GM15510 (cell line): ENCODE measurements around the gene KANK4.

ENCODE experiments used
- POLR2A ChIP-seq: IDR thresholded peaks from 3 replicates; pipeline ENCODE4 v1.6.1; 2011; ENCODE audit warnings: borderline replicate concordance; ENCODE audit not compliant: insufficient read length; ENCODE audit errors: extremely low read depth

KANK4 gene

DNA sequence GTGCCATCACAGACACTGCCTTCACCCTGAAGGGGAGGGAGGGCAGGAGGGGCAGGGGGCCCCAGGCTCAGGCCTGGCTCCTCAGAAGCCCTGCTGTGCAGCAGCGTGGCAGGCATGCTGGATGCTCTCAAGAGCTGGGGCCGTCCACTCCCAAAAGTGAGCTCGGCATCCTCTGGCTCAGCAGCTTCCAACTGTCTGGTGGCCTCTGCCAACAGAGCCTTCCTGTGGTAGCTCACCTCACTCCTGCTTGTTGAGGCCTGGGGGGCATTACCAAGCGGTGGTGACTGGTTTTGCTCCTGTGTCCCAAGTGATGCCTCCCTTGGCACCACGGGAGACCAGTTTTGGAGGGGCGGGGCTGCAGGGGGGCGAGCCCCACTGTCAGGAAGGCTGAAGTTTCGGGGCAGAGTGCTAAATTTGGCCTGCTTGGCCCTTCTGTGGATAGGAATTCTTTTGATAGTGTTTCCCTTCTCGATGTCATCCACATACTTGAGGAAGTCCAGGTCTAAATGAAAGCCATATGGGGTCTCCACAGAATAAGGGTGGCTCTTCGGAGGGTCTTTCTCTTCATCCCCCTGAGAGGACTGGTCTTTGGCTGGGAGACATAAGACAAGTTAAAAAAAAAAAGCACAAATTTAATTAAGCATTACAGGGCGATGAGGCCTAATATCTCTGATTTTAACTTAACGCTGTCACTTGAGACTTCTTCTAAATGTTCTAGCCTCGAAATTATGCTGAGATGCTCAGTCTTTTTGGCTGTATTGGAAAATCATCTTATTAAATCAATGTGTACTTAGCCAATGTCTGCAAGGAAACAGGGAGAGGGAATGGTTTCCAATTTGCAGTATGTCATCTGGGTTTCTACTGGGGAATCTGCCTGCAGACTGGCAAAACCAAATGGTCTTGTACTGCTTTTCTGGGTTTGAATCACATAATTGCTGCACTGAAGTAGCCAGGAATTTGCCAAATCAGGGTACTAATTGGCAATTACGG, 44.4 kb downstream of the KANK4 start:
- no peak for TF ChIP-seq POLR2A

- TF ChIP-seq POLR2A, result no peak
Measured at GRCh38 chr1:62273953-62274352, 45.3 kb downstream of the KANK4 start.

DNA sequence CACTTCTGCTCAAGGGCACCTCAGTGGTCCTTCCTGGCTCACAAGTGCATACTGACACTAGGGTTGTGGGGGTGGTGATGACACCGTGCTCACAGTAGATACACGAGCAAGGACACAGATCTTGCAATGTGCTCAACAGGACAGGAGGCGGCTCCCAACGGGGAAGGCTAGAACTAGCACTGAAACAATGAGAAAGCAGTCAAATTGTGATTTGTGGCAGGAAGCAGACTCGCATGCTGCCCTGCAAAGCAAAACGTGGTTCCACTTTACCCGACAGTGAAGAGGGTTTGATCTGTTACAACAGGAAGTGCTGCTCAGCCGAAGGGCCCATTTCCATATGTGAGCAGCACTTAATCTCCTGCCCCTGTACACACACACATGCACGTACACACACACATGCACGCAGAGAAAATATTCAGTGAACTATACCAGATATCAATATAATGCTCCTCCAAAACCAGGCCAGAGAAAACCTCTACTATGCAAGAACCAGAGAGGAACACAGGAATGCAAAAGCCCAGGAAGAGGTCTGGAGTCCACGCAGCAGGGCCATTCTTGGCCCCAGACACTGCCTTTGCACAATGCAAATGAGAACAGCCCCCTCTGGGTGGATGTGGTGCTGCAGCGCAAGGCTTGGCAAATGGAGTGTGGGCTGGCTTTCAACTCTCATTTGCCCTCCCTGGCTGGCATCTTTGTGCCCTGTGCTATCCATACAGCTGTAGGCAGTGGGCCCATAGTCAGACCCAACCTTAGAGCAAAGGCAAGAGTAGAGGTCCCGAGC, 47.1 kb downstream of the KANK4 start:
- no peak for TF ChIP-seq POLR2A

GRCh38 chr1:62271134-62271533, 48.1 kb downstream of the KANK4 start:
- TF ChIP-seq POLR2A, result no peak

DNA sequence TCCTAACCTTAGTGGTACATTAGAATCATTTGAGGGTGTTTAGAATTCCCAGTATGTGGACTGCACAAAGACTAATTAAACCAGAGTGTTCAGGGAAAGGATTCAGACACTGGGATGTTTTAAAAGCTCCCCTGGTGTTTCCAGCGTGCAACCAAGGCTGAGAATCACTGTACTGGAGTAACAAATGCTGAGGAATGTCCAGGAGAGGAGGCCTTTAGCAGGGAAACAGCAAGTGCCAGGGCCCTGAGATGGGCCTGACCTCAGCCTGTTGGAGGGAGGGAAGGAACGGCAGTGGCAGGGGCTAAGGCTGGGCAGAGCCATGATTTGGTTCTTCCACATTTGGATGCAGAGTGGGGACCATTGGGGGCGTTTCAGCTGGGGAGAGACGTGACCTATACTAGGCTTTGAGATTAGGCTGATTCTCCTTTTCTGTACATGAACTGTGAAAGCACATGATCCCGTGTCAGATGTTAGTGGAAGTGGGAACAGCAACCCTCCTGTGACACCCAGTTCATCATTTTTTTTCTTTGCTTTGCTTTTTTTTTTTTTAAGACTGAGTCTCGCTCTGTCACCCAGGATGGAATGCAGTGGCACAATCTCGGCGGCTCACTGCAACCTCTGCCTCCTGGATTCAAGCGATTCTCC, 49.3 kb downstream of the KANK4 start:
- TF ChIP-seq POLR2A, result no peak

GRCh38 chr1:62269439-62269838, 49.8 kb downstream of the KANK4 start:
- no peak for TF ChIP-seq POLR2A

GRCh38 chr1:62268315-62268714, 50.9 kb downstream of the KANK4 start:
- TF ChIP-seq POLR2A, result no peak

DNA sequence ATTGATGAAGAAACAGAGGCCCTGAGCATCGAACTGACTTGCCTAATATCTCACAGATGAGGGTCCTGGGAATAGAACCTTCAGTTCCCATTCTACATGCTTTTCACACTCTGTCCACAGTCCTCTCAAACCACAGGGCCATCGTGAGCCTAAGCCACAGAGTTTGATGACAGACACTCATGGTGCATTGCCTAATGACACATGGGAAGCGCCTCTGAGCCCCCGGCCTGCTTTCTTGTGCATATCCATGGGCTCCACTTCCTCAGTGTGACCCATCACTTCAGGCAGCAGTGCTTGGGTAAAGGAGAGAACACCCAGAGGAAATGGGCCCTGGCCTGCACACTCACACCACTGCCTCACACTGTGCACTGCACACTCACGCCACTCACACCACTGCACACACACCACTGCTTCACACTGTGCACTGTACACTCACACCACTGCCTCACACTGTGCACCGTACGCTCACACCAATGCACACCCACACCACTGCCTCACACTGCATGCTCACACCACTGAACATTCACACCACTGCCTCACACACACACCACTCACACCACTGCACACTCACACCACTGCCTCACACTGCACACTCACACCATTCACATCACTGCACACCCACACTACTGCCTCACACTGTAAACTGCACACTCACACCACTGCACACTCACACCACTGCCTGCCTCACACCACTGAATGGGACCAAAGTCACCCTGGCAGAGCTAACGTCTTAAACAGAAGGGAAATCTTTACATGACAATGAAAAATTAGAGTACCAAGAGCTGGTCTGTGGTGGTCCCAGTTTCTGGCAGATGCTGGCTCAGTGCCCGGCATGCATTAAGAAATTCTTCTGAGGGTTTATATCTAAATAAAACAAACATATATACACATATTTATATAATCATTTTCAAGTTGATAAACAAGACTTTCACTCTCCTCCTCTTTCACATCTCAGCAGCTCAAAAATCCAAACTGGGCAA, 53.0 kb downstream of the KANK4 start:
- no peak for TF ChIP-seq POLR2A

GRCh38 chr1:62263814-62264353, 55.4 kb downstream of the KANK4 start:
- no peak for TF ChIP-seq POLR2A

DNA sequence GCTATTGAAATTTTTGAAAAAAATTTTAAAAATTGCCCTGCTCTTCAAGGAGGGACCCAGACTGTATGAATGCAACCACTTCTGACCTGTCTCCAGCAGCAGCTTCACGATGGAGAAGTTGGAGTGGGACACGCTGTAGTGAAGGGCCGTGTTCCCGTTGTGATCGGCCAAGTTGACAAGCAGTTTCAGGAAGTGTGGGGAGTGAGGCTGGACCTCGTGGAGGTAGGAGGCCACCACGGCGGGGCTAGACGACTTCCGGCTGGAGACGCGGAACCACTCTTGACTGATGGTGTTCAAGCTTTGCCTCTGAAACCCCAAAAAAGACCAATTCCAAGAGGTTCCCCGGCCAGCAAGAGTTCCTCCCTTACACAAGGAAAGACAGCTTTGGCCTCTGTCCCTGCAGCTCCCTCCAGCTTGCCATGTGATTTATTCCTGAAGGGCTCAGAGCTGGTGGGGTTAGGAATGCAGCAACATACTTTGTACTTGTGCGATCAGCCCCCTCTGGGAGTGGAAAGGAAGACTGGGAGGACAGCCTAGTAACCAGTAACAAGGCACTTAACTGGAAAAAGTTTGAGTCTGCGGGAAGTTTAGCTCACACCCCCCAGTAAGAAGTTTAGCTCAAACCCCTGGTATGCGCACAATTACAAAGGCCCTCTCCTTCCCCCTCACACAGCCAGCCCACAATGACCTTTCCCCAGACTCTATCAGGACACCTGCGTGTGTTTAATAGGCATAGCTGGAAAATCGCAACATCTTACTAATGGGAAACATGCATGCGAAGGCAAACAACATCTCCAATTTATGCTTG, 56.0 kb downstream of the KANK4 start:
- no peak for TF ChIP-seq POLR2A

DNA sequence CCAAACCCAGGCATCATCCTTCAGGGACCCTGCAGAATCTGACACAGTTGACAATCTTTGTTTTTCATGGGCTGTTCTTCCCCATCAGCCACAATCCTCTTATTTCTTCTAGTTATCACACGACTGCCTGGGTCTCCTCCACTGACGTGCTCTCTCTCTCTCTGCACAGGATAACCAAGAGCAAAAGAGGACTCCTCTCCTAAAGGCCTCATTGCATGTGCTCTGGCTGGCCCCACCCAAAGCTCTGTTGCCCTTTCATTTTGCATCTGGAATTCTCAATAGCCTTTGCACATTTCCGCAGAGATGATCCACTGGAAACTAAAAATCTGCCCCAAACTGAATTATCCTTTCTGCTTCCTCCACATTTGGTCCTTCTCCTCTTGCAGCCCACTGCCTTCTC, 58.5 kb downstream of the KANK4 start:
- no peak for TF ChIP-seq POLR2A

DNA sequence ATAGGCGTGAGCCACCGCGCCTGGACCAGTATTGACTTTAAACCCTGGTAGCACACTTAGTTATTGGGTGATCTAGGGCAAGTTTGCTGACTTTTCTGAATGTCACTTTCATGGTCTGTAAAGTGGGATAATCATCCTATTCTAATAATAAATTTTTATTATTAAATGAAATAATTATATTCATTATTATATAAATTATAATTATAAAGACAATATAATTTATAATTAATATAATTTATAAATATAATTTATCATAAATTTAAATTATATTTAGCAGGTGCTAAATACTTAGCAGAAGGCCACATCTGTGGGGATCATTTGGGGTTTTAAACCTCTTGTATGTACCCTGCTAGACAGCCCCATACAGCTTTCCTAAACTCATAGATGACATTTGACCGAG, 59.7 kb downstream of the KANK4 start:
- TF ChIP-seq POLR2A, result no peak

- TF ChIP-seq POLR2A, result no peak
Measured at GRCh38 chr1:62250126-62250726, 69.0 kb downstream of the KANK4 start.
